ENCODE measurements around the gene GLO1. TPM values are rescaled to one million over a fixed set of nuclear protein-coding genes. Genes with fewer than 3 reads are reported as not detected.

Gene GLO1
- total RNA-seq, 1 donor from 2014 or later = 95.0 TPM

GRCh38 chr6:38695227-38695900 lies 7.6 kb downstream of the GLO1 start:
- TF ChIP-seq CTCF (IDR thresholded peaks at IDR 0.05; ENCODE audit: insufficient read depth, low read length, severe bottlenecking) = no peak
- H3K27me3 ChIP-seq (ENCODE audit: control insufficient read depth, insufficient read depth, low read length) = no peaks in the 10 kb centered on the region
- DNase-seq (ENCODE audit: low read depth) (no peak), FAIRE-seq (no peak)
- H3K4me3 ChIP-seq (ENCODE audit: low read depth, low read length) = no peak overlapping the region
- no peaks in the 10 kb centered on the region for H3K36me3 ChIP-seq (ENCODE audit: control insufficient read depth, insufficient read depth, low read length)

GRCh38 chr6:38688579-38689087 lies 14.3 kb downstream of the GLO1 start:
- Histone ChIP-seq H3K36me3 (ENCODE audit: control insufficient read depth, insufficient read depth, low read length) (peaks cover 2% of the 10 kb centered on the region), H3K4me3 (ENCODE audit: low read depth, low read length) (no peak overlapping the region), H3K27me3 (ENCODE audit: control insufficient read depth, insufficient read depth, low read length) (no peaks in the 10 kb centered on the region)
- TF ChIP-seq CTCF (IDR thresholded peaks at IDR 0.05; ENCODE audit: insufficient read depth, low read length, severe bottlenecking) = no peak
- DNase-seq (ENCODE audit: low read depth) = no peak
- FAIRE-seq = peak; percentile 62

GRCh38 chr6:38687549-38687948 lies 15.4 kb downstream of the GLO1 start:
- no peak for DNase-seq (ENCODE audit: low read depth)
- FAIRE-seq = no peak
- no peak for TF ChIP-seq CTCF (IDR thresholded peaks at IDR 0.05; ENCODE audit: insufficient read depth, low read length, severe bottlenecking)
- Histone ChIP-seq H3K27me3 (ENCODE audit: control insufficient read depth, insufficient read depth, low read length) (no peaks in the 10 kb centered on the region), H3K36me3 (ENCODE audit: control insufficient read depth, insufficient read depth, low read length) (peaks cover 2% of the 10 kb centered on the region), H3K4me3 (ENCODE audit: low read depth, low read length) (no peak overlapping the region)

GRCh38 chr6:38687043-38687353 lies 15.9 kb downstream of the GLO1 start:
- peaks cover 2% of the 10 kb centered on the region for H3K36me3 ChIP-seq (ENCODE audit: control insufficient read depth, insufficient read depth, low read length)
- no peak overlapping the region for H3K4me3 ChIP-seq (ENCODE audit: low read depth, low read length)
- FAIRE-seq (no peak), DNase-seq (ENCODE audit: low read depth) (no peak)
- TF ChIP-seq CTCF (IDR thresholded peaks at IDR 0.05; ENCODE audit: insufficient read depth, low read length, severe bottlenecking) = no peak
- no peaks in the 10 kb centered on the region for H3K27me3 ChIP-seq (ENCODE audit: control insufficient read depth, insufficient read depth, low read length)

DNA sequence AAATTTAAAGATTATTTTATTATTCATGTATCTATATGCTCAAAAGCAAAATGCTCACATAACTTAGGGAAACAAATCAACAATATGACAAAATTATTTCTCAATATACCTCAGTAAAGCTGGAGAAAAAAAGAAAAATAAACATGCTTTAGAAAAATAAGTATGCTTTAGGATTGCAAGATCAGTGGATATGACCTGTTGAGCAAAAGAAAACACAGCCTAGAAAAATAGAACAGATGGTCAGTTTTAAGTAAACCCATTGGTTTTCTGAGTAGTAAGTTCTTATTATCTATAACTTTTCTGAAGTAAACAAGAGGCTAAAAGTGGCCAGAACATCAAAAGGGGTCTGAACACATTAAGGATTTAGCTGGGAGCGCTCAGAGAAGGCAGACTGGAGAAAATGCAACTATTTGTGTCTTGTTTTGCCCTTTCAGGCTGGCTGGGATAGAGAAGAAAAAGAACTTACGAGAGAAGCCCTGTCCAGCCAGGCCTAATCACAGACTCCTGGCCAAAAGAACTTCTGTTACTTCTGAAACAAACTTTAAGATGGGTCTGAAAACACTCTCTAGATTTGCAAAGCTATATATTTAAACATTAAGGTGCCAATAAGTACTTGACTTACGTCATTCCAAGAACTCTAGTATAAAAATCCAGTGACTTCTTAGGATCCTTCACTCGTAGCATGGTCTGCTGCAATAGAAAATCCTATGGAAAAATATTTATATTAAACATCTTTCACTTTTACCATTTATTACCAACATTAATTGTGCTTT lies 16.5 kb downstream of the GLO1 start:
- FAIRE-seq (no peak), DNase-seq (ENCODE audit: low read depth) (no peak)
- Histone ChIP-seq H3K27me3 (ENCODE audit: control insufficient read depth, insufficient read depth, low read length) (no peaks in the 10 kb centered on the region), H3K36me3 (ENCODE audit: control insufficient read depth, insufficient read depth, low read length) (peaks cover 6% of the 10 kb centered on the region), H3K4me3 (ENCODE audit: low read depth, low read length) (no peak overlapping the region)
- TF ChIP-seq CTCF (IDR thresholded peaks at IDR 0.05; ENCODE audit: insufficient read depth, low read length, severe bottlenecking) = no peak

Data from bronchial epithelial cell (primary cell).